Measurements from ENCODE around the gene CCR5. TPM values are rescaled to one million over a fixed set of nuclear protein-coding genes. Genes with fewer than 3 reads are reported as not detected.

Gene CCR5
- total RNA-seq, 1 donor from 2014 or later, result not detected

DNA sequence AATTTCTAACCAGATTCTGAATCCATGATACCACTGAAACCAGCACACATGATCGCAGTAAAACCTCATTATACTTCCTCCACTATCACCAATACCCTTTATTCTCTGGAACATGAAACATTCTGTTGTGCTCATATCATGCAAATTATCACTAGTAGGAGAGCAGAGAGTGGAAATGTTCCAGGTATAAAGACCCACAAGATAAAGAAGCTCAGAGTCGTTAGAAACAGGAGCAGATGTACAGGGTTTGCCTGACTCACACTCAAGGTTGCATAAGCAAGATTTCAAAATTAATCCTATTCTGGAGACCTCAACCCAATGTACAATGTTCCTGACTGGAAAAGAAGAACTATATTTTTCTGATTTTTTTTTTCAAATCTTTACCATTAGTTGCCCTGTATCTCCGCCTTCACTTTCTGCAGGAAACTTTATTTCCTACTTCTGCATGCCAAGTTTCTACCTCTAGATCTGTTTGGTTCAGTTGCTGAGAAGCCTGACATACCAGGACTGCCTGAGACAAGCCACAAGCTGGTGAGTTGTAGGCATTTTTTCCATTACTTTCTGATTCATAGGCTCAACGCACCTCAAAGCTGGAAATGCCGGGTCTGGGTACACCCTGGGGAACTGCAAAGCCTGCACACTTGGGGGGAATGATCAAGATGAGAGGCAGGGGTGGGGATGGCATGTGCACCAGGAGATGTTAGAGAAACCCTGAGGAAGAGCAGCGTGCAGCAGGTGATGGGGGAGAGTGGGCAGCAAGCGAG is 16.9 kb upstream of the CCR5 start, which contains the start of gene CCR2:
Gene CCR2 (plus strand): TSS at position 465 of the 764 bp plus-strand sequence. CDS start 3,417 bp downstream, outside the sequence.
- no peak for DNase-seq (ENCODE audit: low spot score, unreplicated experiment)
- Mint-ChIP-seq H3K36me3 (ENCODE audit: insufficient read depth) (no peaks in the 10 kb centered on the region), H3K27me3 (peaks cover 59% of the 10 kb centered on the region), H3K9me3 (ENCODE audit: low read depth) (no peaks in the 10 kb centered on the region), H3K27ac (no peak within 1 kb of the TSS), H3K4me3 (ENCODE audit: low read depth) (no peak within 1 kb of the TSS), H3K4me1 (ENCODE audit: low read depth) (no peaks in the 10 kb centered on the region)
- TF ChIP-seq, protein P1, sequence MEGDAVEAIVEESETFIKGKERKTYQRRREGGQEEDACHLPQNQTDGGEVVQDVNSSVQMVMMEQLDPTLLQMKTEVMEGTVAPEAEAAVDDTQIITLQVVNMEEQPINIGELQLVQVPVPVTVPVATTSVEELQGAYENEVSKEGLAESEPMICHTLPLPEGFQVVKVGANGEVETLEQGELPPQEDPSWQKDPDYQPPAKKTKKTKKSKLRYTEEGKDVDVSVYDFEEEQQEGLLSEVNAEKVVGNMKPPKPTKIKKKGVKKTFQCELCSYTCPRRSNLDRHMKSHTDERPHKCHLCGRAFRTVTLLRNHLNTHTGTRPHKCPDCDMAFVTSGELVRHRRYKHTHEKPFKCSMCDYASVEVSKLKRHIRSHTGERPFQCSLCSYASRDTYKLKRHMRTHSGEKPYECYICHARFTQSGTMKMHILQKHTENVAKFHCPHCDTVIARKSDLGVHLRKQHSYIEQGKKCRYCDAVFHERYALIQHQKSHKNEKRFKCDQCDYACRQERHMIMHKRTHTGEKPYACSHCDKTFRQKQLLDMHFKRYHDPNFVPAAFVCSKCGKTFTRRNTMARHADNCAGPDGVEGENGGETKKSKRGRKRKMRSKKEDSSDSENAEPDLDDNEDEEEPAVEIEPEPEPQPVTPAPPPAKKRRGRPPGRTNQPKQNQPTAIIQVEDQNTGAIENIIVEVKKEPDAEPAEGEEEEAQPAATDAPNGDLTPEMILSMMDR (IDR thresholded peaks at IDR 0.05; ENCODE audit: unreplicated experiment), result no peak

DNA sequence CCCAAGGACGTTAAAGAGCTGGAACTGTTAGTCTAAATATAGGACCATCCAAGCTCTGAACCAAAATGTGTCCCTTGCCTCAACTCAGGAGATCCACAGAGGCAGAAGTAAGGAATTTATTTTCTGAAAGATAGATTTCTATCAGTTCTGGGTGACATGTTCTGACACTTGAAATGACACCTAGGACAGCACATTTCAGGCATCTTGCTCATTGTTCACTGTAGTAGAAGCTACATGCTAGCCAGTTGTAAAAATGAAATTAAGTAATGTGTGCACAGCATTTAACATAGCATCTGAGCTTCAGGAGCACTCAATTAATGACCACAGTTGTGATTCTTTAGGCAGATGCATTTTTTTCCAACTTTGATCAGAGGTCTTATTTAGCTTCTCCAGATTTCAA is 16.3 kb upstream of the CCR5 start:
- TF ChIP-seq, protein P1 (IDR thresholded peaks at IDR 0.05; ENCODE audit: unreplicated experiment), result no peak
- Mint-ChIP-seq H3K27me3 (peaks cover 61% of the 10 kb centered on the region), H3K4me1 (ENCODE audit: low read depth) (no peaks in the 10 kb centered on the region), H3K36me3 (ENCODE audit: insufficient read depth) (no peaks in the 10 kb centered on the region), H3K9me3 (ENCODE audit: low read depth) (no peaks in the 10 kb centered on the region), H3K4me3 (ENCODE audit: low read depth) (no peak overlapping the region), H3K27ac (no peak overlapping the region)
- DNase-seq (ENCODE audit: low spot score, unreplicated experiment), result no peak

DNA sequence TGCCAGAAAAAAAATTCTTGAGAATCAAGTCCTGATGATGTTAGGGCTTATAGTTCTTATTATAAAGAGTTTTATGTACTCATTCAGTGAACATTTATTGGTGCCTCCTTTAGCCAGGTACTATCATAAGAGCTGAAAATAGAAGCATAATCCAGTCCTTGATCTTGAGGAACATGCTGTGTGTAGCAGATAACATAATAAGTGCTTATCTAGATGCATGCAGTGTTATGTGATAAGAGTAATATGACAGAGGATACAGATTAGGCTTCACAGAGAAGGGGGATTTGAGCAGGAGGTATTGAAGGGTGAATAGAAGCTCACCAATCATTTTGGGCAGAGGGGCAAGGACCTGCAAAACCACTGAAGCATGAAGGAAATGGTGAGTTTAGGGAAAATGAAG is 15.8 kb upstream of the CCR5 start:
- Mint-ChIP-seq H3K27ac (no peak overlapping the region), H3K4me1 (ENCODE audit: low read depth) (no peaks in the 10 kb centered on the region), H3K27me3 (peaks cover 61% of the 10 kb centered on the region), H3K36me3 (ENCODE audit: insufficient read depth) (no peaks in the 10 kb centered on the region), H3K9me3 (ENCODE audit: low read depth) (no peaks in the 10 kb centered on the region), H3K4me3 (ENCODE audit: low read depth) (no peak overlapping the region)
- no peak for DNase-seq (ENCODE audit: low spot score, unreplicated experiment)
- TF ChIP-seq, protein P1 (IDR thresholded peaks at IDR 0.05; ENCODE audit: unreplicated experiment), result no peak

DNA sequence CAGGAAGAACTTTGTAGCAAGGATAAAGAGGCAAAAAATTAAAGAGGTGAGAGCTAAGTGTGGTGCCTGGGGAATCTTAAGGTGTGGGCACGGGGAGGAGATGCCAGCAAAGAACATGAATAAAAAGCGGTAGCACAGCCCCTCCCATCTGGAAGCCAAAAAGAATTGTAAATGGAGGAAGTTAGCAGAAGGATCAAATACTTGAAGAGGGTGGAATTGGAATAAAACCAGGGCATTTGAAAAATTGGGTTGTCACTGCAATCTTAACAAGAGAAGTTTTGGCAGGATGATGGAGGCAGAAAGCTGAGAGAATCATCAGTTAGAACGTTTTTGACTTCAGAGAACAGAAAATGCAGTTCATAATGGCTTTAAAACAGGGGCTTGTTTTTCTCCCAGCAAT is 14.5 kb upstream of the CCR5 start:
- no peak for DNase-seq (ENCODE audit: low spot score, unreplicated experiment)
- H3K4me3 Mint-ChIP-seq (ENCODE audit: low read depth), result no peak overlapping the region
- no peak overlapping the region for H3K27ac Mint-ChIP-seq
- H3K36me3 Mint-ChIP-seq (ENCODE audit: insufficient read depth), result no peaks in the 10 kb centered on the region
- peaks cover 57% of the 10 kb centered on the region for H3K27me3 Mint-ChIP-seq
- no peaks in the 10 kb centered on the region for H3K9me3 Mint-ChIP-seq (ENCODE audit: low read depth)
- TF ChIP-seq, protein P1 (IDR thresholded peaks at IDR 0.05; ENCODE audit: unreplicated experiment), result no peak
- no peaks in the 10 kb centered on the region for H3K4me1 Mint-ChIP-seq (ENCODE audit: low read depth)

DNA sequence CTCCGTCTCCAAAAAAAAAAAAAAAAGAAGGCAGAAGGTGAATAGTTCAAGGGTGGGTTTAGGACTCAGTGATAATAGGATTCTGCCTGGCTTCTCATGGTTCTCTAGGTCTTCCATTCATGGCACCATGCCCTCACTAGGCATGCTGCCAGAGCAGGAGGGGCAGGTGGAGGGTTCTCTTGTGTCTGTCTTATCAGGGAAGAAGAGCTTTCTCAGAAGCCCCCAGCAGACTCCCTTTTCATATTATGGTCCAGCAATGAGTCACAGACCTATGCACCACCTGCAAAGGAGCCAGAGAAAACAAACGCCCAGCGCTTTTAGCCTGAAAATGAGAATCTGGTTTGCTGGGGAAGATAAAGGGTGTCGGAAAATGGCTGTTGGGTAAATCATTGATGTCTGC is 13.8 kb upstream of the CCR5 start:
- Mint-ChIP-seq H3K9me3 (ENCODE audit: low read depth) (no peaks in the 10 kb centered on the region), H3K27me3 (peaks cover 53% of the 10 kb centered on the region), H3K27ac (no peak overlapping the region), H3K4me1 (ENCODE audit: low read depth) (no peaks in the 10 kb centered on the region), H3K36me3 (ENCODE audit: insufficient read depth) (no peaks in the 10 kb centered on the region), H3K4me3 (ENCODE audit: low read depth) (no peak overlapping the region)
- DNase-seq (ENCODE audit: low spot score, unreplicated experiment), result no peak
- TF ChIP-seq, protein P1 (IDR thresholded peaks at IDR 0.05; ENCODE audit: unreplicated experiment), result no peak

Data from progenitor cell of endocrine pancreas (in vitro differentiated cells).